Measurements from ENCODE around the gene XCR1. TPM values are rescaled to one million over a fixed set of nuclear protein-coding genes. Genes with fewer than 3 reads are reported as not detected.

The XCR1 gene
- total and polyA plus RNA-seq, 9 of the 15 experiments (the other 6 are each of a cell fraction or from before 2014, with no cell fraction given), result not detected

- no peak for TF ChIP-seq ZNF347 (CRISPR knock-in tag; IDR thresholded peaks at IDR 0.05; ENCODE audit: low read depth)
- TF ChIP-seq PYGO2 (tag; IDR thresholded peaks at IDR 0.05), result peak; percentile 66; the same call in 1 of the 2 replicates
- no peak for TF ChIP-seq GTF3C2 (IDR thresholded peaks at IDR 0.05; ENCODE audit: borderline replicate concordance, extremely low read depth, insufficient read length)
- no peak for TF ChIP-seq MECOM (CRISPR knock-in tag; IDR thresholded peaks at IDR 0.05)
- no peak for TF ChIP-seq HBP1 (CRISPR knock-in tag; IDR thresholded peaks at IDR 0.05)
- TF ChIP-seq CREB3 (tag; conservative IDR thresholded peaks at IDR 0.05; ENCODE audit: low read depth), result 0 out of 2 replicates have a peak, but pooled peaks have one; percentile 75
- no peak for TF ChIP-seq THRAP3 (IDR thresholded peaks at IDR 0.05; ENCODE audit: borderline replicate concordance)
- TF ChIP-seq BCLAF1 (IDR thresholded peaks at IDR 0.05; ENCODE audit: borderline replicate concordance in 1 of 2, control insufficient read depth in 1 of 2, low read depth in 2 of 2, low read length in 1 of 2), result no peak
- peak; percentile 90 for TF ChIP-seq POLR2G (IDR thresholded peaks at IDR 0.05; ENCODE audit: low read depth, low read length)
- TF ChIP-seq CHD4 (IDR thresholded peaks at IDR 0.05; ENCODE audit: insufficient read depth, insufficient replicate concordance, low read depth, low read length, poor library complexity, severe bottlenecking), result no peak
- TF ChIP-seq ZNF644 (tag; IDR thresholded peaks at IDR 0.05; ENCODE audit: low read depth), result peak; percentile 94
- no peak; the same call in 1 of the 2 replicates for TF ChIP-seq KLF6 (CRISPR knock-in tag; IDR thresholded peaks at IDR 0.05; ENCODE audit: borderline replicate concordance)
- peak; percentile 82 for TF ChIP-seq MYC (IDR thresholded peaks at IDR 0.05; ENCODE audit: low read depth, low read length)
- TF ChIP-seq MYC (CRISPR knock-in tag; IDR thresholded peaks at IDR 0.05; ENCODE audit: borderline replicate concordance, low read depth), result peak; percentile 78; the same call in 1 of the 2 replicates
- TF ChIP-seq TOE1 (IDR thresholded peaks at IDR 0.05; ENCODE audit: borderline replicate concordance), result peak; percentile 27; the same call in 1 of the 2 replicates
- 0 out of 2 replicates have a peak, but pooled peaks have one; percentile 2 for TF ChIP-seq TOE1 (CRISPR knock-in tag; IDR thresholded peaks at IDR 0.05; ENCODE audit: borderline replicate concordance, low read depth)
Observed at GRCh38 chr3:45995236-45996192, 31.8 kb downstream of the XCR1 start, which contains the start of gene FYCO1 (continued).

Data from K562 (cell line).